Lower lobe of right lung (tissue), 2 donors: Measurements from ENCODE around the gene MGST2. TPM values are rescaled to one million over a fixed set of nuclear protein-coding genes. Genes with fewer than 3 reads are reported as not detected.

Experiments
- ATAC-seq, 2 donors: fragments of 200-7000 bp; cut with Tn5 transposase; one replicate each; pipeline ENCODE4 v1.9.1; 2020 to 2022; ENCODE audit warnings: mild to moderate bottlenecking in 2 of 2, moderate library complexity in 2 of 2
- DNase-seq: peaks from one replicate; pipeline ENCODE4 v3.0.0-alpha.2; 2020
- H3K27ac ChIP-seq: fragments of 200-600 bp; one replicate; pipeline ENCODE4 v1.8.0; 2022
- H3K27me3 ChIP-seq: fragments of 200-600 bp; one replicate; pipeline ENCODE4 v1.8.0; 2022; ENCODE audit warnings: low read depth
- H3K36me3 ChIP-seq: fragments of 200-600 bp; one replicate; pipeline ENCODE4 v1.8.0; 2022; ENCODE audit warnings: mild to moderate bottlenecking
- H3K4me1 ChIP-seq: fragments of 200-600 bp; one replicate; pipeline ENCODE4 v1.8.0; 2022
- H3K4me3 ChIP-seq: fragments of 200-600 bp; one replicate; pipeline ENCODE4 v1.8.0; 2022; ENCODE audit warnings: mild to moderate bottlenecking
- H3K9me3 ChIP-seq: fragments of 200-600 bp; one replicate; pipeline ENCODE4 v1.8.0; 2022
- intact Hi-C: fragments of 100-400 bp; cut with DNase I; formaldehyde crosslinking; loops from one replicate; pipeline ENCODE4 v1.11.0; 2022
- total RNA-seq: library from RNA; stranded (reverse); fragmentation: NEBNext Ultra II Directional; extraction: Animal tissue kit (Norgen Biotek cat#: 25700); gene quantifications from one replicate; pipeline ENCODE4 v1.2.1, GENCODE V29; 2021
- TF ChIP-seq, protein P1 (sequence below): fragments of 200-600 bp; IDR thresholded peaks from one replicate; pipeline ENCODE4 v1.8.0; 2022; ENCODE audit warnings: antibody characterized with exemption, mild to moderate bottlenecking
- donor health status: DM: no; HTN: yes; CAD: no; lungs with severe emphysema.

MGST2 gene
- total RNA-seq, 1 donor from 2014 or later: 79.3 TPM

DNA sequence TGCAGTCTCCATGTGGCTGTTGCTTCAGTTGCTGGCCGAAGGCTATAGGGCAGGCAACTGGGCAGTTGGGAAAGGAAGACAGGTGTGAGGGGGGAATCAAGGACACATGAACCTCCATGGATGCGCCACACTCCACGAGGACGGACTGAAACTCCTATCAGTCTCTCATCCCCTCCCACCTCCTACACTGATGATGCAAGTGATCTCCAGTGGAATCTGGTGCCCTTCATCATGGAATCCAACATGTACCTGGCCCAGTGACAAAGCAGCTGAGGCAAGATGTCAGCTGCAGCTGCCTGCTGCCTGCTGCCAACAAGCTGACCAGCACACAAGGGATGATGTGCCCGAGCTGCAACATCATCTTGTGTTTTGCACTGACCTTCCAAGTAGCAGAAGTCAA is 26.0 kb upstream of the MGST2 start:
- ATAC-seq (no peak), DNase-seq (no peak)
- no peaks in the 10 kb centered on the region for H3K36me3 ChIP-seq
- peaks cover 14% of the 10 kb centered on the region for H3K9me3 ChIP-seq
- no peak overlapping the region for H3K27ac ChIP-seq
- TF ChIP-seq, protein P1, sequence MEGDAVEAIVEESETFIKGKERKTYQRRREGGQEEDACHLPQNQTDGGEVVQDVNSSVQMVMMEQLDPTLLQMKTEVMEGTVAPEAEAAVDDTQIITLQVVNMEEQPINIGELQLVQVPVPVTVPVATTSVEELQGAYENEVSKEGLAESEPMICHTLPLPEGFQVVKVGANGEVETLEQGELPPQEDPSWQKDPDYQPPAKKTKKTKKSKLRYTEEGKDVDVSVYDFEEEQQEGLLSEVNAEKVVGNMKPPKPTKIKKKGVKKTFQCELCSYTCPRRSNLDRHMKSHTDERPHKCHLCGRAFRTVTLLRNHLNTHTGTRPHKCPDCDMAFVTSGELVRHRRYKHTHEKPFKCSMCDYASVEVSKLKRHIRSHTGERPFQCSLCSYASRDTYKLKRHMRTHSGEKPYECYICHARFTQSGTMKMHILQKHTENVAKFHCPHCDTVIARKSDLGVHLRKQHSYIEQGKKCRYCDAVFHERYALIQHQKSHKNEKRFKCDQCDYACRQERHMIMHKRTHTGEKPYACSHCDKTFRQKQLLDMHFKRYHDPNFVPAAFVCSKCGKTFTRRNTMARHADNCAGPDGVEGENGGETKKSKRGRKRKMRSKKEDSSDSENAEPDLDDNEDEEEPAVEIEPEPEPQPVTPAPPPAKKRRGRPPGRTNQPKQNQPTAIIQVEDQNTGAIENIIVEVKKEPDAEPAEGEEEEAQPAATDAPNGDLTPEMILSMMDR: no peak
- intact Hi-C loops: no loop called here
- H3K27me3 ChIP-seq: no peaks in the 10 kb centered on the region
- H3K4me3 ChIP-seq: no peak overlapping the region
- H3K4me1 ChIP-seq: no peaks in the 10 kb centered on the region

DNA sequence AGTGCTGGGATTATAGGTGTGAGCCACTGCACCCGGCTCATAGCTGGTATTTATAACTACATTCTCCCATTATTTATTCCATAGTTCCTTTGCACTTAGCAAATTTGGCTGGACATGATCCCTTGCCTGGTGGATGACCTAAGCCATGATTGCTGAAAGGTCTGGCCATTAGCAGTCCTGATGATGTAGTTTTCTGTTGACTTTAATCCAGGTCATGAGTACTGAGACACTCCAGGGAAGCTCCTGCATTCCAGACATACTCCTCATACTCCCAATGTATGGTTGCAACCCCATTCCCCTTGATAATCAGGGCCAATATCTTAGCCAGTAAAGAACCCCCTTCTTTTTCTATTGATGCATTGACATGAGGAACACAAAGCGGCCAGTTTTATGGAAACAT is 24.4 kb upstream of the MGST2 start:
- TF ChIP-seq, protein P1: no peak
- DNase-seq: no peak
- Histone ChIP-seq H3K36me3 (no peaks in the 10 kb centered on the region), H3K4me1 (no peaks in the 10 kb centered on the region), H3K9me3 (peaks cover 14% of the 10 kb centered on the region), H3K27ac (no peak overlapping the region), H3K27me3 (no peaks in the 10 kb centered on the region), H3K4me3 (no peak overlapping the region)
- no peak for ATAC-seq
- intact Hi-C loops: no loop called here

DNA sequence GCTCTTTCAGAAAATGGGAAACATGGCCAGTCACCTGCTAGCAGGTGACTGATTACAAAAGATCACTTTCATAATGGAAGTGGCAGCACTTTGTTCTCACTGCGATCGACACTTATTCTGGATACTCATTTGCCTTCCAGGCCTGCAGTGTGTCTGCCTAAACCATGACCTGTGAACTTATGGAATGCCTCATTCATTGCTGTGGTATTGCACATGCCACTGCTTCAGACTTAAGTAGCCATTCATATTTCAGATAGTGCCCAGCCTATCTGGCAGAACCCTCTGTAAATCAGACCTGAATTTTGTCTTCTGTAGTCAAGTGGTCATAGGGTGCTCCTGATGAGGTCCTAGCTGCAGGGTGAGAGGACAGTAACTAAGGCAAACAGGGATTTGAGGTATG is 23.3 kb upstream of the MGST2 start:
- Histone ChIP-seq H3K4me1 (no peaks in the 10 kb centered on the region), H3K9me3 (peaks cover 14% of the 10 kb centered on the region), H3K4me3 (no peak overlapping the region), H3K27ac (no peak overlapping the region), H3K36me3 (no peaks in the 10 kb centered on the region), H3K27me3 (no peaks in the 10 kb centered on the region)
- DNase-seq (no peak), ATAC-seq (no peak)
- TF ChIP-seq, protein P1: no peak
- intact Hi-C loops: no loop called here

DNA sequence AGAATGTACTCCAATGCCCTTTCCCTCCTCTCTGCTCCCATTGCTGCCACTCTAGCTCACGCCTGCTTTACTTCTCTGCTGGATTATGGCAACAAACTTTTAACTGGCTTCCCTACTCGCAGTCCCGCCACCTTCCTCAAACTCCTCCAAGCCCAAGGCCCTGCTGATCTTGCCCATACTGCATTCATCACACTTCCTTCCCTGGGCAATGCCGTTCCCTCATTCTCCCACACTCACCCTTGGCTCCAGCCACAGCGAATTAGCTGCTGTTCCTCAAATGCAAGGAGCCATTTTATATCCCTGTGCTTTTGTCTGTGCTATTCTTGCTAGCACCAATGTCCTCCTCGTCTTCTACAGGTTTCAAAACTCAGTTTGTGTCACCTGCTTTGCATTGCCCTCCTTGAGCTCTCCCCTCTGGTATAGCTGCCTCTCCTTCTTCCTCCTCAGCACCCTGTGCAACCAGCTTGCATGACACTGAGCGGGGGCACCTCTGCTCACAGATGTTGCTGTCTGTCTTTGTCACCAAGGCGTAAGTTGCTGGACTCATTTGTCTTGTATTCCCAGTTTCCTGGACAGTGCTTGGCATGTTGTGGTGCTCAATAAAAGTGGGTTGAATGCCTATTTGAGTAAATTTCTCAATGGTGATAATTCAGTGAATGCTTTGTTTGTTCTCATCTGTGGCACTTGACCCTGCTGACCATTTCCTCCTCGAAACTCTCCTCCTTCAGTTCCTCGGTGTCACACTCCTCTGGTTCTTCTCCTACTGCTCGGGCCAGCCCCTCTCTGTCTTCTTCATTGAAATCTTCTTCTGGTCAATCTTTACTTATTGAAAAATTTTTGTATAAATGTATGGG is 22.4 kb upstream of the MGST2 start:
- ATAC-seq (no peak), DNase-seq (no peak)
- TF ChIP-seq, protein P1: no peak
- H3K9me3 ChIP-seq: peaks cover 9% of the 10 kb centered on the region
- H3K27ac ChIP-seq: no peak overlapping the region
- no peaks in the 10 kb centered on the region for H3K4me1 ChIP-seq
- no peaks in the 10 kb centered on the region for H3K36me3 ChIP-seq
- no peak overlapping the region for H3K4me3 ChIP-seq
- H3K27me3 ChIP-seq: no peaks in the 10 kb centered on the region
- intact Hi-C loops: no loop called here

DNA sequence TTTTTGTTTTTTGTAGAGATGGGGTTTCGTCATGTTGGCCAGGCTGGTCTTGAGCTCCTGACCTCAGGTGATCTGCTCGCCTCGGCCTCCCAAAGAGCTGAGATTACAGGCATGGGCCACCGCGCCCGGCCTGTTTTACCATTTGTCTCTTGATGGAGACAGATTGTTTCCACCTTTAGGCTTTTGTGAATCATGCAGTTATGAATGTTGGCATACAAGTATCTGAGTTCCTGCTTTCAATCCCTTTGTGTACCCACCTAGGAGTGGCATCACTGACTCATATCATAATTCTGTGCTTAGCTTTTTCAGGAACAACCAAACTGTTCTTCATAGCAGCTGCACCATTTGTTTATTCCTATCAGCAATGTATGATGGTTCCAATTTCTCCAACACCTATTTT is 20.2 kb upstream of the MGST2 start:
- ATAC-seq: no peak
- intact Hi-C loops: no loop called here

More for the DNA sequence above, 20.2 kb upstream of the MGST2 start:
- Histone ChIP-seq H3K27ac (no peak overlapping the region), H3K27me3 (no peaks in the 10 kb centered on the region), H3K4me3 (no peak overlapping the region), H3K9me3 (no peaks in the 10 kb centered on the region), H3K4me1 (no peaks in the 10 kb centered on the region), H3K36me3 (no peaks in the 10 kb centered on the region)
- TF ChIP-seq, protein P1: no peak
- no peak for DNase-seq
